GM23338 (cell line): ENCODE results near the gene MYOD1. TPM values are rescaled to one million over a fixed set of nuclear protein-coding genes. Genes with fewer than 3 reads are reported as not detected.

ENCODE experiments used
- ATAC-seq: fragments of 200-7000 bp; cut with Tn5 transposase; 3 replicates; pipeline ENCODE4 v1.9.1; 2020
- DNase-seq: peaks from one replicate; pipeline ENCODE4 v3.0.0-alpha.2; 2015; ENCODE audit warnings: low spot score
- H2AFZ ChIP-seq: fragments of 200-600 bp; sonication (generic); 2 replicates; pipeline ENCODE4 v1.8.0; 2016; ENCODE audit warnings: antibody characterized with exemption, mild to moderate bottlenecking, moderate library complexity
- H3F3A ChIP-seq: fragments of 200-600 bp; sonication (generic); replicated peaks from 2 replicates; pipeline ENCODE4 v1.8.0; 2017; ENCODE audit warnings: antibody characterized with exemption, mixed run types, low read depth
- H3K27ac ChIP-seq: fragments of 200-600 bp; sonication (generic); 2 replicates; pipeline ENCODE4 v1.6.1; 2016; ENCODE audit warnings: low read depth
- H3K27me3 ChIP-seq: fragments of 200-600 bp; sonication (generic); 2 replicates; pipeline ENCODE4 v1.8.0; 2016; ENCODE audit warnings: mild to moderate bottlenecking, mixed run types, moderate library complexity; ENCODE audit not compliant: insufficient read depth
- H3K36me3 ChIP-seq: fragments of 200-600 bp; sonication (generic); 2 replicates; pipeline ENCODE4 v1.8.0; 2016; ENCODE audit warnings: mild to moderate bottlenecking; ENCODE audit not compliant: insufficient read depth
- H3K4me1 ChIP-seq: fragments of 200-600 bp; sonication (generic); 2 replicates; pipeline ENCODE4 v1.8.0; 2016; ENCODE audit warnings: mild to moderate bottlenecking, moderate library complexity; ENCODE audit not compliant: insufficient read depth
- H3K4me2 ChIP-seq: fragments of 200-600 bp; sonication (generic); 2 replicates; pipeline ENCODE4 v1.7.1; 2017; ENCODE audit warnings: mixed run types
- H3K4me3 ChIP-seq: fragments of 200-600 bp; sonication (generic); 2 replicates; pipeline ENCODE4 v1.6.1; 2016; ENCODE audit warnings: mixed run types
- H3K79me2 ChIP-seq: fragments of 200-600 bp; sonication (generic); replicated peaks from 2 replicates; pipeline ENCODE4 v1.8.0; 2017; ENCODE audit warnings: mild to moderate bottlenecking; ENCODE audit not compliant: insufficient read depth
- H3K9me2 ChIP-seq: fragments of 200-600 bp; sonication (generic); 2 replicates; pipeline ENCODE4 v1.8.0; 2017; ENCODE audit not compliant: insufficient read depth
- H4K20me1 ChIP-seq: fragments of 200-600 bp; sonication (generic); replicated peaks from 2 replicates; pipeline ENCODE4 v1.8.0; 2017; ENCODE audit warnings: mild to moderate bottlenecking; ENCODE audit not compliant: insufficient read depth
- H3K27ac Mint-ChIP-seq: 2 replicates; pipeline ENCODE4 v1.8.0; 2020; ENCODE audit warnings: inconsistent platforms, mild to moderate bottlenecking, moderate library complexity, mixed read lengths
- H3K27me3 Mint-ChIP-seq: 3 replicates; pipeline ENCODE4 v1.8.0; 2022; ENCODE audit warnings: low read depth, mild to moderate bottlenecking, moderate library complexity, mixed read lengths, inconsistent platforms; ENCODE audit not compliant: insufficient read depth, poor library complexity
- H3K36me3 Mint-ChIP-seq: 3 replicates; pipeline ENCODE4 v1.8.0; 2021; ENCODE audit warnings: low read depth, mild to moderate bottlenecking, inconsistent platforms, moderate library complexity, mixed read lengths
- H3K4me1 Mint-ChIP-seq: 3 replicates; pipeline ENCODE4 v1.8.0; 2020; ENCODE audit warnings: mild to moderate bottlenecking, inconsistent platforms, mixed read lengths
- H3K4me3 Mint-ChIP-seq: 3 replicates; pipeline ENCODE4 v1.8.0; 2021; ENCODE audit warnings: moderate library complexity, mild to moderate bottlenecking, inconsistent platforms, mixed read lengths
- H3K9me3 Mint-ChIP-seq: 3 replicates; pipeline ENCODE4 v1.8.0; 2020; ENCODE audit warnings: moderate library complexity, mild to moderate bottlenecking, inconsistent platforms, mixed read lengths
- CREB1 ChIP-seq: fragments of 250-450 bp; sonication (Bioruptor Pico); IDR thresholded peaks from 2 replicates; pipeline ENCODE4 v1.5.0; 2020; ENCODE audit warnings: low read depth, mild to moderate bottlenecking, moderate library complexity
- EZH2 ChIP-seq: fragments of 200-600 bp; sonication (generic); IDR thresholded peaks from one replicate; pipeline ENCODE4 v1.8.0; 2017; ENCODE audit warnings: antibody characterized with exemption, mild to moderate bottlenecking, low read depth; ENCODE audit not compliant: unreplicated experiment
- NANOG ChIP-seq: IDR thresholded peaks from 2 replicates; pipeline ENCODE4 v1.6.1; 2016; ENCODE audit warnings: antibody characterized with exemption, borderline replicate concordance
- REST ChIP-seq: IDR thresholded peaks from one replicate; pipeline ENCODE4 v1.6.1; 2018; ENCODE audit warnings: antibody characterized with exemption; ENCODE audit not compliant: unreplicated experiment
- ZNF331 ChIP-seq: fragments of 250-450 bp; sonication (Bioruptor Pico); IDR thresholded peaks from 2 replicates; pipeline ENCODE4 v1.5.0; 2020; ENCODE audit warnings: low read depth, mild to moderate bottlenecking, moderate library complexity
- polyA plus RNA-seq: library from polyadenylated mRNA; unstranded; fragments of >200 nt; fragmentation: Nextera tagmentation; extraction: Ambion mirVana; gene quantifications from 2 replicates; pipeline ENCODE4 v1.2.1, GENCODE V29; 2016
- total RNA-seq: library from RNA; depleted of rRNA; stranded (reverse); fragments of >200 nt; shearing (Covaris generic); gene quantifications from 2 replicates; pipeline ENCODE4 v1.2.3, GENCODE V29; 2014

Gene MYOD1
- total and polyA plus RNA-seq, 2 experiments from 2014 or later = not detected

DNA sequence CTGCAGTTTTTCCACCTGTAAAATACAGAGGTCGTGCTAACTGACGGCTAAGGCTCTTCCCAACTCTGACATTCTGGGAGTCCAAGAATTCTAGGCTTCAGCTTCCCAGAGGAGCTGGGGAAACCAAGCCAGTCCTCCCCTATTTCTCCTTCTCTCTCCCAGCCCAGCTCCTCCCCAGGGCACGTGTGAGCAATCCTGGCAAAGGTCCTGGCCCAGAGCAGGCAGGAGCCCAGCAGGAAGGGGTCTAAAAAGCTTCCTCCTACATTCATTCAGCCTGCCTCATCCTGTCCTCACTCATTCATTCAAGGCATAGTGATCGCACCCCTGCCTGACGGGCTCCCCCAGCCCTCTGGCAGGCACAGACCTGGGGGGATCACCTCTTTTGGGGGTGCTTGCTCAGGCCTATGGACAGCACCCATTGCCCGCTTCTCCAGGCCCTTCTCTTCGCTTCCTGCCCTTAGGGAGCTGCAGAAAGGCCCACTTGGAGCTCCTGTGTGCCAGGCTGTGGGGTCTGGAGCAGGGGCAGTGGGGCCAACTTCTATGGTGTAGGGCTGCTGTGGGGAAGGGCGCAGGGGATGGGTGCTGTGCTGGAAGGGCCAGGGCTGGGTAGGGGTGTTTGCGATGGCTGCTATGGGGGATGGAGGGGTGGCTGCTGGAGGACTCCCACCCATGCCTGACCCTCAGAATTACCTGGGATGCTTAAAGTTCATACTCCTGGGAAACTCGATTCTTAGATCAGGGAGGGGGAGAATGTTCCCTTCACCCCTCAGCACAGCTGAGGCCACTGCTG, 25.0 kb downstream of the MYOD1 start:
- no peaks in the 10 kb centered on the region for H3K36me3 ChIP-seq
- no peaks in the 10 kb centered on the region for H3F3A ChIP-seq
- no peaks in the 10 kb centered on the region for H3K4me1 Mint-ChIP-seq
- H3K27me3 ChIP-seq = peaks cover 5% of the 10 kb centered on the region; the same call in 1 of the 2 replicates
- no peak overlapping the region for H3K27ac Mint-ChIP-seq
- ATAC-seq = no peak
- no peak for DNase-seq
- H3K4me1 ChIP-seq = peaks cover under 1% of the 10 kb centered on the region; the same call in 1 of the 2 replicates
- no peak overlapping the region for H3K4me3 ChIP-seq
- H3K9me2 ChIP-seq = no peaks in the 10 kb centered on the region
- H4K20me1 ChIP-seq = no peaks in the 10 kb centered on the region
- TF ChIP-seq ZNF331 (CRISPR knock-in tag) (no peak), NANOG (no peak)
- H3K27ac ChIP-seq = no peak overlapping the region
- H3K36me3 Mint-ChIP-seq = no peaks in the 10 kb centered on the region
- H3K79me2 ChIP-seq = no peaks in the 10 kb centered on the region
- H3K27me3 Mint-ChIP-seq = peaks cover 13% of the 10 kb centered on the region
- H3K9me3 Mint-ChIP-seq = no peaks in the 10 kb centered on the region
- H3K4me3 Mint-ChIP-seq = no peak overlapping the region
- no peak overlapping the region for H2AFZ ChIP-seq
- H3K4me2 ChIP-seq = no peak overlapping the region

- H3K27me3 Mint-ChIP-seq = peaks cover 13% of the 10 kb centered on the region
- Histone ChIP-seq H3K9me2 (no peaks in the 10 kb centered on the region), H4K20me1 (no peaks in the 10 kb centered on the region), H3F3A (no peaks in the 10 kb centered on the region), H2AFZ (no peak overlapping the region), H3K79me2 (no peaks in the 10 kb centered on the region), H3K4me2 (no peak overlapping the region), H3K27ac (no peak overlapping the region), H3K27me3 (no peaks in the 10 kb centered on the region), H3K36me3 (no peaks in the 10 kb centered on the region), H3K4me3 (no peak overlapping the region), H3K4me1 (no peaks in the 10 kb centered on the region)
- DNase-seq (no peak), ATAC-seq (no peak)
- H3K4me1 Mint-ChIP-seq = no peaks in the 10 kb centered on the region
- no peak overlapping the region for H3K27ac Mint-ChIP-seq
- no peaks in the 10 kb centered on the region for H3K36me3 Mint-ChIP-seq
- no peak overlapping the region for H3K4me3 Mint-ChIP-seq
- TF ChIP-seq REST (no peak), EZH2 (no peak), CREB1 (CRISPR knock-in tag) (no peak)
- no peaks in the 10 kb centered on the region for H3K9me3 Mint-ChIP-seq
These were observed 25.8 kb downstream of the MYOD1 start for GRCh38 chr11:17745023-17745772.
